Left lung (tissue), 10 donors: ENCODE results near the gene MINPP1. TPM values are rescaled to one million over a fixed set of nuclear protein-coding genes. Genes with fewer than 3 reads are reported as not detected.

ENCODE experiments used
- ATAC-seq: fragments of 200-7000 bp; cut with Tn5 transposase; one replicate; pipeline ENCODE4 v1.9.1; 2020; ENCODE audit warnings: moderate library complexity
- DNase-seq, 4 donors: peaks; one replicate each; pipeline ENCODE4 v3.0.0-alpha.2; 2013 to 2020
- H3K27ac ChIP-seq, 2 donors: fragments of 200-600 bp; sonication (generic) in 1 of 2; one replicate each; pipeline versions ENCODE4 v1.5.0 to v1.8.0; 2020 to 2021
- H3K27me3 ChIP-seq, 2 donors: fragments of 200-600 bp; sonication (generic) in 1 of 2; one replicate each; pipeline versions ENCODE4 v1.5.0 to v1.8.0; 2020 to 2021
- H3K36me3 ChIP-seq, 2 donors: fragments of 200-600 bp; sonication (generic) in 1 of 2; one replicate each; pipeline versions ENCODE4 v1.5.0 to v1.8.0; 2020 to 2021
- H3K4me1 ChIP-seq, 2 donors: fragments of 200-600 bp; one replicate each; pipeline ENCODE4 v1.8.0; 2021
- H3K4me3 ChIP-seq, 2 donors: fragments of 200-600 bp; sonication (generic) in 1 of 2; one replicate each; pipeline versions ENCODE4 v1.5.0 to v1.8.0; 2020 to 2021; ENCODE audit warnings: mild to moderate bottlenecking in 1 of 2
- H3K9me3 ChIP-seq, 2 donors: fragments of 200-600 bp; sonication (generic) in 1 of 2; one replicate each; pipeline versions ENCODE4 v1.5.0 to v1.8.0; 2020 to 2021
- CTCF ChIP-seq, 2 donors: fragments of 200-600 bp; sonication (generic) in 1 of 2; IDR thresholded peaks; one replicate each; pipeline versions ENCODE4 v1.5.0 to v1.8.0; 2021; ENCODE audit warnings: antibody characterized with exemption in 2 of 2
- intact Hi-C, 2 donors: fragments of 100-400 bp; cut with DNase I; formaldehyde crosslinking; loops; one replicate each; pipeline versions ENCODE4 v1.11.2 to v1.14.2; 2022
- polyA plus RNA-seq, 6 donors: library from polyadenylated mRNA; unstranded; fragments of 120-200 nt; gene quantifications; one replicate each; pipeline ENCODE4 v1.2.1, GENCODE V29; 2013; ENCODE audit not compliant: insufficient read length in 6 of 6
- total RNA-seq, 2 donors: library from RNA; stranded (reverse); fragmentation: NEBNext Ultra II Directional; extraction: Animal tissue kit (Norgen Biotek cat#: 25700); gene quantifications; one replicate each; pipeline ENCODE4 v1.2.1, GENCODE V29; 2021
- donor health status: DM: no; HTN: yes; CAD: no.
- donor health status: DM: no; HTN: no; CAD: no.

Gene MINPP1
- total and polyA plus RNA-seq, 8 donors, result 16.8 to 50.0 (median 40.7) TPM

GRCh38 chr10:87558333-87558732 is 53.6 kb downstream of the MINPP1 start:
- Histone ChIP-seq H3K27me3 (no peaks in the 10 kb centered on the region), H3K4me1 (no peaks in the 10 kb centered on the region), H3K36me3 (no peaks in the 10 kb centered on the region), H3K9me3 (peaks cover 0 to 4% of the 10 kb centered on the region in 2 donors), H3K4me3 (no peak overlapping the region), H3K27ac (no peak overlapping the region)
- TF ChIP-seq CTCF (IDR thresholded peaks at IDR 0.05), result no peak
- intact Hi-C loops, result no loop called here
- DNase-seq, result no peak
- ATAC-seq, result no peak

- H3K27ac ChIP-seq, result no peak overlapping the region
- ATAC-seq, result no peak
- DNase-seq, result no peak
- H3K4me3 ChIP-seq, result no peak overlapping the region
- peaks cover 0 to 4% of the 10 kb centered on the region in 2 donors for H3K9me3 ChIP-seq
- H3K27me3 ChIP-seq, result no peaks in the 10 kb centered on the region
- no peaks in the 10 kb centered on the region for H3K36me3 ChIP-seq
- no peak for TF ChIP-seq CTCF (IDR thresholded peaks at IDR 0.05)
- no peaks in the 10 kb centered on the region for H3K4me1 ChIP-seq
- intact Hi-C loops, result no loop called here
Observed at GRCh38 chr10:87559392-87559791, 54.7 kb downstream of the MINPP1 start.

GRCh38 chr10:87560495-87561129 is 55.9 kb downstream of the MINPP1 start:
- ATAC-seq, result no peak
- Histone ChIP-seq H3K27ac (no peak overlapping the region), H3K4me1 (no peaks in the 10 kb centered on the region), H3K9me3 (peaks cover 0 to 14% of the 10 kb centered on the region in 2 donors), H3K27me3 (no peaks in the 10 kb centered on the region), H3K36me3 (no peaks in the 10 kb centered on the region), H3K4me3 (no peak overlapping the region)
- no peak for DNase-seq
- no peak for TF ChIP-seq CTCF (IDR thresholded peaks at IDR 0.05)
- intact Hi-C loops, result no loop called here

- DNase-seq (no peak), ATAC-seq (no peak)
- intact Hi-C loops, result no loop called here
- peaks cover 0 to 19% of the 10 kb centered on the region in 2 donors for H3K9me3 ChIP-seq
- TF ChIP-seq CTCF (IDR thresholded peaks at IDR 0.05), result no peak
- H3K27me3 ChIP-seq, result no peaks in the 10 kb centered on the region
- H3K27ac ChIP-seq, result no peak overlapping the region
- H3K36me3 ChIP-seq, result no peaks in the 10 kb centered on the region
- no peak overlapping the region for H3K4me3 ChIP-seq
- H3K4me1 ChIP-seq, result no peaks in the 10 kb centered on the region
Observed at GRCh38 chr10:87562750-87563149, 58.1 kb downstream of the MINPP1 start.

- Histone ChIP-seq H3K4me3 (no peak overlapping the region), H3K27ac (no peak overlapping the region), H3K9me3 (peaks cover 0 to 19% of the 10 kb centered on the region in 2 donors), H3K36me3 (no peaks in the 10 kb centered on the region), H3K27me3 (no peaks in the 10 kb centered on the region), H3K4me1 (no peaks in the 10 kb centered on the region)
- intact Hi-C loops, result no loop called here
- no peak for ATAC-seq
- DNase-seq, result no peak
- no peak for TF ChIP-seq CTCF (IDR thresholded peaks at IDR 0.05)
Observed at GRCh38 chr10:87565010-87565409, 60.3 kb downstream of the MINPP1 start.
